Parathyroid adenoma (tissue), 2 donors: Measurements from ENCODE around the gene PDK3.

Experiments used
- H2AFZ ChIP-seq: fragments of 300-600 bp; sonication (generic); one replicate; pipeline ENCODE4 v1.7.0; 2017; ENCODE audit warnings: antibody characterized with exemption, mild to moderate bottlenecking
- H3K27ac ChIP-seq: fragments of 300-600 bp; sonication (generic); one replicate; pipeline ENCODE4 v1.7.0; 2017
- H3K27me3 ChIP-seq: fragments of 300-600 bp; sonication (generic); one replicate; pipeline ENCODE4 v1.7.0; 2017; ENCODE audit warnings: low read length; ENCODE audit not compliant: control insufficient read depth, insufficient read depth
- H3K36me3 ChIP-seq: fragments of 300-600 bp; sonication (generic); one replicate; pipeline ENCODE4 v1.7.0; 2017; ENCODE audit warnings: low read length; ENCODE audit not compliant: control insufficient read depth, insufficient read depth
- H3K4me1 ChIP-seq: fragments of 300-600 bp; sonication (generic); one replicate; pipeline ENCODE4 v1.7.0; 2017; ENCODE audit warnings: control low read depth
- H3K4me2 ChIP-seq: fragments of 300-600 bp; sonication (generic); one replicate; pipeline ENCODE4 v1.7.0; 2017; ENCODE audit warnings: low read length
- H3K4me3 ChIP-seq: fragments of 300-600 bp; sonication (generic); one replicate; pipeline ENCODE4 v1.7.0; 2017; ENCODE audit warnings: low read depth, low read length
- H3K79me2 ChIP-seq: fragments of 300-600 bp; sonication (generic); one replicate; pipeline ENCODE4 v1.7.0; 2017; ENCODE audit warnings: control low read depth
- H3K9ac ChIP-seq: fragments of 300-600 bp; sonication (generic); one replicate; pipeline ENCODE4 v1.7.0; 2017; ENCODE audit warnings: mild to moderate bottlenecking
- H3K9me3 ChIP-seq: fragments of 300-600 bp; sonication (generic); one replicate; pipeline ENCODE4 v1.7.0; 2017; ENCODE audit warnings: low read length; ENCODE audit not compliant: control insufficient read depth
- TF ChIP-seq, protein P1 (sequence below): fragments of 300-600 bp; sonication (generic); IDR thresholded peaks from one replicate; pipeline ENCODE4 v1.7.0; 2017; ENCODE audit warnings: antibody characterized with exemption, mild to moderate bottlenecking
- donor health status: primary hyperparathyroidism.

PDK3 gene

DNA sequence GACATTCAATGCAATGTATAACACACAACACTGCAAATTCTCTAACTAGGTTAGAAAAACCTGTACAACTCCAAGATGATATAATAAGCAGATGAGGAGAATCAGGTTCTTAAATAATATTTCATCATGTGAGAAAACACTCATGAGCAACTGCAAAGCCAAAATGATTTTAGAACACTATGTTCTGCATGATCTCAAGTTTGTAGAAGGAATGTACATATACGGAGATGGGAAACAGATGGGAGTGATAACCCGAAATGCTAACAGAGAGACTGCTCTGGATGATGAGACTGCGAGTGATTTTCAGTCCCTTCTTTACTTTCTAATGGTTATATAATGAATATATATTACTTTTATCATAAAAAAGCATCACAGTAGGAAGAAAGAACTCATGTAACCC, 101.2 kb downstream of the PDK3 start:
- no peaks in the 10 kb centered on the region for H3K36me3 ChIP-seq
- TF ChIP-seq, protein P1, sequence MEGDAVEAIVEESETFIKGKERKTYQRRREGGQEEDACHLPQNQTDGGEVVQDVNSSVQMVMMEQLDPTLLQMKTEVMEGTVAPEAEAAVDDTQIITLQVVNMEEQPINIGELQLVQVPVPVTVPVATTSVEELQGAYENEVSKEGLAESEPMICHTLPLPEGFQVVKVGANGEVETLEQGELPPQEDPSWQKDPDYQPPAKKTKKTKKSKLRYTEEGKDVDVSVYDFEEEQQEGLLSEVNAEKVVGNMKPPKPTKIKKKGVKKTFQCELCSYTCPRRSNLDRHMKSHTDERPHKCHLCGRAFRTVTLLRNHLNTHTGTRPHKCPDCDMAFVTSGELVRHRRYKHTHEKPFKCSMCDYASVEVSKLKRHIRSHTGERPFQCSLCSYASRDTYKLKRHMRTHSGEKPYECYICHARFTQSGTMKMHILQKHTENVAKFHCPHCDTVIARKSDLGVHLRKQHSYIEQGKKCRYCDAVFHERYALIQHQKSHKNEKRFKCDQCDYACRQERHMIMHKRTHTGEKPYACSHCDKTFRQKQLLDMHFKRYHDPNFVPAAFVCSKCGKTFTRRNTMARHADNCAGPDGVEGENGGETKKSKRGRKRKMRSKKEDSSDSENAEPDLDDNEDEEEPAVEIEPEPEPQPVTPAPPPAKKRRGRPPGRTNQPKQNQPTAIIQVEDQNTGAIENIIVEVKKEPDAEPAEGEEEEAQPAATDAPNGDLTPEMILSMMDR, result no peak
- no peak overlapping the region for H2AFZ ChIP-seq
- no peaks in the 10 kb centered on the region for H3K27me3 ChIP-seq
- H3K9ac ChIP-seq, result no peak overlapping the region
- no peaks in the 10 kb centered on the region for H3K9me3 ChIP-seq
- no peaks in the 10 kb centered on the region for H3K4me1 ChIP-seq
- H3K79me2 ChIP-seq, result no peaks in the 10 kb centered on the region
- H3K4me2 ChIP-seq, result no peak overlapping the region
- no peak overlapping the region for H3K4me3 ChIP-seq
- no peak overlapping the region for H3K27ac ChIP-seq

DNA sequence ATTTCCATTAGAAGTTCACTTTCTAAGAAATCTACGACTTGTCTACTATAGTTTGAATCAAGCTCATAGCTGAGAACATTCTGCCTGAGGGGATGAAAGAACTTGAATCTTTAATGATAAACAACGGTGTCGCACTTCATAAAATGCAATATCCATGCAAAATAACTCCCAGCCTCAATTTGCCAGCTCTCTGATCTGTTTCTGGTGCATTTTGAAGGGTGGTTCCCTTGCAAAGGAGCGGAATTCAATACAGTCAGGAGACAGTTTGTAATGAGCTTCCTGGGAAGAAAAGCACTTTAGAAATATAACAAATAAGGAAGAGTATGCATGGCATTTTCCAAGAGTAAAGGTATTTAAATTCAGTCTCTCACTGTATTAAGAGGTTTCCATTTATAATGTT, 102.1 kb downstream of the PDK3 start:
- TF ChIP-seq, protein P1, result no peak
- Histone ChIP-seq H3K4me3 (no peak overlapping the region), H2AFZ (no peak overlapping the region), H3K36me3 (no peaks in the 10 kb centered on the region), H3K4me2 (no peak overlapping the region), H3K27me3 (no peaks in the 10 kb centered on the region), H3K4me1 (no peaks in the 10 kb centered on the region), H3K9ac (no peak overlapping the region), H3K9me3 (no peaks in the 10 kb centered on the region), H3K27ac (no peak overlapping the region), H3K79me2 (no peaks in the 10 kb centered on the region)

DNA sequence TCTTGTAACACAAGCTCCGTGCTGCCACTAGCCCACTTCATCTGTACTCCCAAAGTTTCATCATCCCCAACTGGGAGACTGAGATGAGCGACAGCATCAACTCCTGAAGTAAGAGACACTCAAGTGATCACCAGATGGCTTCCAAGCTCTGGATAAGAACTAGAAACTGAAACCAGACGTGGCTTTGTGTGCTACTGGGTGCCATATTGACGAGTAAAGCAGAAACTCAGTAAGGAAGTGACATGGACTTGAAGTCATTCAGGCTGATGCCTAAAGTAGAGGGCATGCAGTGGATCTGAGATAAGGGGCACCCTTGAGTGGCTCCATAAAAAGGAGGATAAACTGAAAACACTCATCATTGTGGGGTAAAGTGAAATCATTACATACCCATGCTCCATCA, 109.7 kb downstream of the PDK3 start:
- Histone ChIP-seq H3K4me1 (no peaks in the 10 kb centered on the region), H3K27ac (no peak overlapping the region), H3K9ac (no peak overlapping the region), H3K9me3 (no peaks in the 10 kb centered on the region), H2AFZ (no peak overlapping the region), H3K4me3 (no peak overlapping the region), H3K4me2 (no peak overlapping the region), H3K36me3 (no peaks in the 10 kb centered on the region), H3K27me3 (no peaks in the 10 kb centered on the region), H3K79me2 (no peaks in the 10 kb centered on the region)
- TF ChIP-seq, protein P1, result no peak

DNA sequence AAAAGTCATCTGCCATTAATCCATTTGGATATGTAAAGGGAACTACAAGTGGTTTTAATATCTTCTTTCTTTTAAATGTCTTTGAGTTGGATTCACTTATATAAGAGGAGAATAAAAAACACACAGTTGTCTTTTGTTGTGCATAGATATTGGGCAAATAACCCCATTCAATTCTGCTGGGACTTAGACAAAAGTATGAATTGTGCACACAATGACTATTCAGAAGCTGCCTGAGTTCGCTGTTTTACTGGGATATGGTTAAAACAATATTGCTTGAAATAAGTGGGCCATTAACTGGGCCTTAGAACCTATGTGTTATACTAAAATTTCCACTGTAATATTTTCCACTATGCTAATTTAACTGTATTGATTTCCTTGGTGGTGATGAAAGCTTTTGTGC, 110.4 kb downstream of the PDK3 start:
- Histone ChIP-seq H3K79me2 (no peaks in the 10 kb centered on the region), H3K9me3 (no peaks in the 10 kb centered on the region)

DNA sequence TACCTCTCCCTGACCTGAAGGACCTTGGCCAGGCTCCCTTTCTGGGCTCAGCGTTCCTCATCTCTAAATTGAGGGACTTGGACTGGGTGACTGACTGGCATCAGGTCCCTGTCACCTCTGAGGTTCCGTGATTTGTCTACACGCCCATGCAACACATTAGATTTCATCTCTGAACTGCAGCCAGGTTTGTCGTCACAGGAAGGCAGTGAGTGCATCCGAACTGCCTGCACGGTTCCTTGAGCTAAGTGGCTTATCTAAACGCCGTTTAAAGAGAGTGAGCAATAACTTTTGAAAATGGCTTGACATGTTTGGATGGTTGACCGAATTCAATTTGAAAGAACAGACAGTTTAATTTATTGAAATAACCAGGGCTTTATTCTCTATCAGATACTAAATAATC, 112.0 kb downstream of the PDK3 start:
- Histone ChIP-seq H3K4me1 (no peaks in the 10 kb centered on the region), H3K4me2 (no peak overlapping the region), H3K9me3 (no peaks in the 10 kb centered on the region), H3K36me3 (no peaks in the 10 kb centered on the region), H3K9ac (no peak overlapping the region), H2AFZ (no peak overlapping the region), H3K27me3 (no peaks in the 10 kb centered on the region), H3K4me3 (no peak overlapping the region), H3K79me2 (no peaks in the 10 kb centered on the region), H3K27ac (no peak overlapping the region)
- TF ChIP-seq, protein P1, result no peak

More for the DNA sequence above, 110.4 kb downstream of the PDK3 start:
- Histone ChIP-seq H3K4me1 (no peaks in the 10 kb centered on the region), H3K4me3 (no peak overlapping the region), H2AFZ (no peak overlapping the region), H3K4me2 (no peak overlapping the region), H3K36me3 (no peaks in the 10 kb centered on the region), H3K9ac (no peak overlapping the region), H3K27me3 (no peaks in the 10 kb centered on the region), H3K27ac (no peak overlapping the region)
- TF ChIP-seq, protein P1, result no peak
